ENCODE data around the gene GNG12.
"Not testable (repeated sequence)": the region's sequence is repeated elsewhere in the genome, so short reads cannot be mapped to it uniquely, and the experiment has no call there.

The GNG12 gene

DNA sequence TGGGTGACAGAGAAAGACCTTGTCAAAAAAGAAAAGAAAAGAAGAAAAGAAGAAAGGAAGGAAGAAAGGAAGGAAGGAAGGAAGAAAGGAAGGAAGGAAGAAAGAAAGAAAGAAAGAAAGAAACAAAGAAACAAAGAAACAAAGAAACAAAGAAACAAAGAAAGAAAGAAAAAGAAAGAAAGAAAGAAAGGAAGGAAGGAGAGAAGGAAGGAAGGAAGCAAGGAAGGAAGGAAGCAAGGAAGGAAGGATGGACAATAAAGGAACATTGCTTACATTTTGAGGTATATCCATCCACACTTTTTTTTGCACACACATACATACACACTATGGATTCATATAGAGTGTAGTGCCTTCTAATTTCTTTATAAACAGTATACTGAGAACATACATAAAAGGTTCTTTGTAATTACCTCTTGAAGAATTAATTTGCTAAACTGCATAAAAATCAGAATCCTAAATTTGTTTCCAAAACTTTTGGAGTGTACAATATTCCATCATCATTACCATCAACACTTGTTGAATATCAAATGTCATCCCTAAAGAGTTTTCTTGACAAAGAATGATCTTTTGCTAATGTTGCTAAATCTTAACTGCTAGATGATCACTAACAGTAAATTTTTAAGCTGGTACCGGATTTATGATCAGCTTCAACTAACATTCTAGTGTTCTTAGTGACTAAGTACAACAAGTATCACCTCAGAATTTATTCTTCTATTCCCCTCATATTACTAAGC is 159.6 kb downstream of the GNG12 start:
- H3K36me3 ChIP-seq (ENCODE audit: insufficient read depth, low read depth, low read length), result no peaks in the 10 kb centered on the region
- H3K4me1 ChIP-seq (ENCODE audit: insufficient read depth, low read length), result no peaks in the 10 kb centered on the region
- no peak overlapping the region for H3K9ac ChIP-seq (ENCODE audit: low read depth, low read length)
- no peaks in the 10 kb centered on the region for H3K27me3 ChIP-seq (ENCODE audit: insufficient read depth, low read length)
- no peak overlapping the region for H3K27ac ChIP-seq (ENCODE audit: low read length)
- no peak overlapping the region for H3K4me3 ChIP-seq (ENCODE audit: low read length)
- H3K9me3 ChIP-seq (ENCODE audit: insufficient read depth, low read depth, low read length), result no peaks in the 10 kb centered on the region

GRCh38 chr1:67672260-67672803 is 160.9 kb downstream of the GNG12 start:
- no peak overlapping the region for H3K9ac ChIP-seq (ENCODE audit: low read depth, low read length)
- no peaks in the 10 kb centered on the region for H3K27me3 ChIP-seq (ENCODE audit: insufficient read depth, low read length)
- H3K36me3 ChIP-seq (ENCODE audit: insufficient read depth, low read depth, low read length), result no peaks in the 10 kb centered on the region
- no peaks in the 10 kb centered on the region for H3K4me1 ChIP-seq (ENCODE audit: insufficient read depth, low read length)
- H3K4me3 ChIP-seq (ENCODE audit: low read length), result no peak overlapping the region
- H3K9me3 ChIP-seq (ENCODE audit: insufficient read depth, low read depth, low read length), result no peaks in the 10 kb centered on the region
- H3K27ac ChIP-seq (ENCODE audit: low read length), result no peak overlapping the region

DNA sequence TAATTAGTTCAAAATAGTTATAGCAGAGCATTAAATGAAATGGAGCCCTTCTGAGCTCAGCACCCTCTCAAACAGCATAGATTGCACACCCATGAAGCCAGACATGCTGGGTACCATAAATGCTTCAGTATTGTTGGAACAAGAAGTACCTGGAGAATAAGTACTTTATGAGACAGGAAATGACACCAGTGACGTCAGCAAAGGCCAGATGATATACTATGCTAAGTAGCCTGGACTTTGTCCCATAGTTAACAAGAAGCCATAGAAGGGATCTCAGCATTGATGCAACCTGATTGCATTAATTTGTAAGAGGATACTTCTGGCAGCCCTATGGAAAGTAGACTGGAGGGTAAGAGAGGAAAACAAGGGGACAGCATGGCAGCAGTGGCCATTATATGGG is 164.6 kb downstream of the GNG12 start:
- H3K9me3 ChIP-seq (ENCODE audit: insufficient read depth, low read depth, low read length), result no peaks in the 10 kb centered on the region
- no peaks in the 10 kb centered on the region for H3K4me1 ChIP-seq (ENCODE audit: insufficient read depth, low read length)
- H3K27ac ChIP-seq (ENCODE audit: low read length), result no peak overlapping the region

GRCh38 chr1:67666636-67667035 is 166.6 kb downstream of the GNG12 start:
- Histone ChIP-seq H3K4me1 (ENCODE audit: insufficient read depth, low read length) (no peaks in the 10 kb centered on the region), H3K9me3 (ENCODE audit: insufficient read depth, low read depth, low read length) (no peaks in the 10 kb centered on the region), H3K4me3 (ENCODE audit: low read length) (no peak overlapping the region), H3K9ac (ENCODE audit: low read depth, low read length) (no peak overlapping the region), H3K36me3 (ENCODE audit: insufficient read depth, low read depth, low read length) (no peaks in the 10 kb centered on the region), H3K27me3 (ENCODE audit: insufficient read depth, low read length) (no peaks in the 10 kb centered on the region), H3K27ac (ENCODE audit: low read length) (no peak overlapping the region)

More for the DNA sequence above, 164.6 kb downstream of the GNG12 start:
- H3K4me3 ChIP-seq (ENCODE audit: low read length), result no peak overlapping the region
- H3K27me3 ChIP-seq (ENCODE audit: insufficient read depth, low read length), result no peaks in the 10 kb centered on the region
- no peak overlapping the region for H3K9ac ChIP-seq (ENCODE audit: low read depth, low read length)
- no peaks in the 10 kb centered on the region for H3K36me3 ChIP-seq (ENCODE audit: insufficient read depth, low read depth, low read length)

GRCh38 chr1:67665307-67665706 is 168.0 kb downstream of the GNG12 start:
- H3K9ac ChIP-seq (ENCODE audit: low read depth, low read length); H3K36me3 ChIP-seq (ENCODE audit: insufficient read depth, low read depth, low read length); H3K27me3 ChIP-seq (ENCODE audit: insufficient read depth, low read length); H3K4me3 ChIP-seq (ENCODE audit: low read length); H3K4me1 ChIP-seq (ENCODE audit: insufficient read depth, low read length); H3K9me3 ChIP-seq (ENCODE audit: insufficient read depth, low read depth, low read length); H3K27ac ChIP-seq (ENCODE audit: low read length): not testable (repeated sequence)

- no peak overlapping the region for H3K27ac ChIP-seq (ENCODE audit: low read length)
- H3K27me3 ChIP-seq (ENCODE audit: insufficient read depth, low read length), result no peaks in the 10 kb centered on the region
- H3K4me3 ChIP-seq (ENCODE audit: low read length), result no peak overlapping the region
- no peaks in the 10 kb centered on the region for H3K4me1 ChIP-seq (ENCODE audit: insufficient read depth, low read length)
- H3K9ac ChIP-seq (ENCODE audit: low read depth, low read length), result no peak overlapping the region
- H3K36me3 ChIP-seq (ENCODE audit: insufficient read depth, low read depth, low read length), result no peaks in the 10 kb centered on the region
- H3K9me3 ChIP-seq (ENCODE audit: insufficient read depth, low read depth, low read length), result no peaks in the 10 kb centered on the region
These were observed 169.2 kb downstream of the GNG12 start for GRCh38 chr1:67664048-67664447.

GRCh38 chr1:67662884-67663283 is 170.4 kb downstream of the GNG12 start:
- Histone ChIP-seq H3K27me3 (ENCODE audit: insufficient read depth, low read length) (no peaks in the 10 kb centered on the region), H3K36me3 (ENCODE audit: insufficient read depth, low read depth, low read length) (no peaks in the 10 kb centered on the region), H3K9me3 (ENCODE audit: insufficient read depth, low read depth, low read length) (no peaks in the 10 kb centered on the region), H3K27ac (ENCODE audit: low read length) (no peak overlapping the region), H3K4me1 (ENCODE audit: insufficient read depth, low read length) (no peaks in the 10 kb centered on the region), H3K9ac (ENCODE audit: low read depth, low read length) (no peak overlapping the region), H3K4me3 (ENCODE audit: low read length) (no peak overlapping the region)

- Histone ChIP-seq H3K4me3 (ENCODE audit: low read length) (no peak overlapping the region), H3K27ac (ENCODE audit: low read length) (no peak overlapping the region), H3K9me3 (ENCODE audit: insufficient read depth, low read depth, low read length) (no peaks in the 10 kb centered on the region), H3K27me3 (ENCODE audit: insufficient read depth, low read length) (no peaks in the 10 kb centered on the region), H3K36me3 (ENCODE audit: insufficient read depth, low read depth, low read length) (no peaks in the 10 kb centered on the region), H3K9ac (ENCODE audit: low read depth, low read length) (no peak overlapping the region), H3K4me1 (ENCODE audit: insufficient read depth, low read length) (peaks cover 7% of the 10 kb centered on the region; the same call in 1 of the 2 replicates)
These were observed 174.0 kb downstream of the GNG12 start for GRCh38 chr1:67659229-67659628.

DNA sequence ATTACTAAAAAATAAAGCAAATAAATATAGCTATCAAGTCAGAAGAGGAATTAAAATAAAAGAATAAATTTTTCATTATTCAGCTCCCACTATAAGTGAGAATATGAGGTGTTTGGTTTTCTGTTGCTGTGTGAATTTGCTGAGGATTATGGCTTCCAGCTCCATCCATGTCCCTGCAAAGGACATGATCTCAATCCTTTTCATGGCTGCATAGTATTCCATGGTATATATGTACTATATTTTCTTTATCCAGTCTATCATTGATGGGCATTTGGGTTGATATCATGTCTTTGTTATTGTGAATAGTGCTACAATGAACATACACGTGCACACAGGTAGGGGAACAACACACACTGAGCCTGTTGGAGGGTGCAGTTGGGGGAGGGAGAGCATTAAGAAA is 176.1 kb downstream of the GNG12 start:
- not testable (repeated sequence) for H3K36me3 ChIP-seq (ENCODE audit: insufficient read depth, low read depth, low read length); H3K9ac ChIP-seq (ENCODE audit: low read depth, low read length); H3K27ac ChIP-seq (ENCODE audit: low read length); H3K27me3 ChIP-seq (ENCODE audit: insufficient read depth, low read length); H3K4me3 ChIP-seq (ENCODE audit: low read length); H3K9me3 ChIP-seq (ENCODE audit: insufficient read depth, low read depth, low read length)
- peaks cover 10% of the 10 kb centered on the region; the same call in 1 of the 2 replicates for H3K4me1 ChIP-seq (ENCODE audit: insufficient read depth, low read length)

GRCh38 chr1:67655581-67655980 is 177.7 kb downstream of the GNG12 start:
- H3K9me3 ChIP-seq (ENCODE audit: insufficient read depth, low read depth, low read length), result no peaks in the 10 kb centered on the region
- no peak overlapping the region for H3K4me3 ChIP-seq (ENCODE audit: low read length)
- no peaks in the 10 kb centered on the region for H3K36me3 ChIP-seq (ENCODE audit: insufficient read depth, low read depth, low read length)
- H3K4me1 ChIP-seq (ENCODE audit: insufficient read depth, low read length), result peaks cover 10% of the 10 kb centered on the region; the same call in 1 of the 2 replicates
- H3K27me3 ChIP-seq (ENCODE audit: insufficient read depth, low read length), result no peaks in the 10 kb centered on the region
- no peak overlapping the region for H3K27ac ChIP-seq (ENCODE audit: low read length)
- no peak overlapping the region for H3K9ac ChIP-seq (ENCODE audit: low read depth, low read length)

DNA sequence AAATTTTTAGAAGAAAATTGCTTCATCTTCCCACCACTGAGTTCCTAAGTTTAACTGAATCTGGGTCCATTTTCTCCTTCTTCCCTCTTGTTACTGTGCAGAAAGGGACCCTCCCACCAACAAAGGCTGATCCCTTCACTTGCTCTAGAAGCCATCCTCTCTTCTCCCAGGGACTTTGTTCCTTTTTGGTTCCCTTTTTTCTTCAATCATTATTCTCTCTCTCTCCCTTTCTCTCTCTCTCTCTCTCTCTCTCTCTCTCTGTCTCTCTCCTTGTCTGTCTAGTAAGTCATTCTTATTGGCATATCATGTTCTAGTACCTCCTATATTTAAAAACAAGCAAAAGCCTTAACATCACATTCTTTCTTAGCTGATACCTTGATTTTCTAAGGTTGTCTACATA is 180.0 kb downstream of the GNG12 start:
- peaks cover 10% of the 10 kb centered on the region; the same call in 1 of the 2 replicates for H3K4me1 ChIP-seq (ENCODE audit: insufficient read depth, low read length)
- no peak overlapping the region for H3K9ac ChIP-seq (ENCODE audit: low read depth, low read length)
- no peak overlapping the region for H3K27ac ChIP-seq (ENCODE audit: low read length)
- H3K4me3 ChIP-seq (ENCODE audit: low read length), result no peak overlapping the region
- no peaks in the 10 kb centered on the region for H3K27me3 ChIP-seq (ENCODE audit: insufficient read depth, low read length)
- no peaks in the 10 kb centered on the region for H3K9me3 ChIP-seq (ENCODE audit: insufficient read depth, low read depth, low read length)
- H3K36me3 ChIP-seq (ENCODE audit: insufficient read depth, low read depth, low read length), result no peaks in the 10 kb centered on the region

DNA sequence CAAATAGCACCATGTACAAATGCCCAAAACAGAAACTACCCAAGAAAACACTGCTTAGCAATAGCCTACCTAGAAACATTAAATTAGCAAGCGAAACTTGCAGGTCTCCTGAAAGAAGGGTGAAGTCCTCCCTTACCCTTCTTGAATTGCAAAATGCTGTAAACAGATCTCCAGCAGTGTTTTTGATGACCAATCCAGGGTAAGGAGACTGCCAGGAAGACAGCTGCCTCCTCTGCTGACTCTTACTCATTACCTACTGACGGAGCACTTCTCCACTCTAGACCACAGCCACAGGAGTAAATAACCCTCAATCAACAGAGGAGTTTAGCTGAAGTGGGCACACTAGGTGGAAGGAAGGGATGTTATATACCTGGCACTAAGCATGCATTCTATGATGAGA is 180.5 kb downstream of the GNG12 start:
- Histone ChIP-seq H3K27me3 (ENCODE audit: insufficient read depth, low read length) (no peaks in the 10 kb centered on the region), H3K9me3 (ENCODE audit: insufficient read depth, low read depth, low read length) (no peaks in the 10 kb centered on the region), H3K36me3 (ENCODE audit: insufficient read depth, low read depth, low read length) (no peaks in the 10 kb centered on the region), H3K9ac (ENCODE audit: low read depth, low read length) (no peak overlapping the region), H3K4me3 (ENCODE audit: low read length) (peak overlapping the region; percentile 39; the same call in 1 of the 2 replicates), H3K4me1 (ENCODE audit: insufficient read depth, low read length) (peaks cover 10% of the 10 kb centered on the region; the same call in 1 of the 2 replicates), H3K27ac (ENCODE audit: low read length) (no peak overlapping the region)

Measured in iPS-20b (cell line).